ENCODE data around the gene FYCO1.
A peak's percentile ranks its signal among the peaks of the same experiment; 100 is the strongest.

FYCO1 gene

GRCh38 chr3:45947361-45947760 lies 48.3 kb downstream of the FYCO1 start:
- Histone ChIP-seq H3K4me1 (ENCODE audit: low read length) (no peaks in the 10 kb centered on the region), H4K20me1 (ENCODE audit: insufficient read depth, low read length) (0 out of 2 replicates have a peak, but pooled peaks cover 3% of the 10 kb centered on the region), H3K27ac (ENCODE audit: low read length) (no peak overlapping the region), H3K4me3 (ENCODE audit: low read length) (no peak overlapping the region), H3K9me3 (ENCODE audit: insufficient read depth, low read length) (no peaks in the 10 kb centered on the region), H3K9ac (ENCODE audit: low read length) (no peak overlapping the region), H3K27me3 (ENCODE audit: low read depth, low read length) (no peaks in the 10 kb centered on the region), H2AFZ (ENCODE audit: low read depth, low read length) (no peak overlapping the region), H3K79me2 (ENCODE audit: low read length) (no peaks in the 10 kb centered on the region), H3K4me2 (ENCODE audit: low read length) (no peak overlapping the region), H3K36me3 (replicated peaks; ENCODE audit: low read depth, low read length) (peaks cover 56% of the 10 kb centered on the region)
- no peak for TF ChIP-seq EZH2phosphoT487 (IDR thresholded peaks at IDR 0.05; ENCODE audit: low read depth)
- no peak for TF ChIP-seq CTCF (IDR thresholded peaks at IDR 0.05; ENCODE audit: low read depth, low read length)

GRCh38 chr3:45946875-45947274 lies 48.7 kb downstream of the FYCO1 start:
- H2AFZ ChIP-seq (ENCODE audit: low read depth, low read length), result no peak overlapping the region
- peaks cover 52% of the 10 kb centered on the region for H3K36me3 ChIP-seq (replicated peaks; ENCODE audit: low read depth, low read length)
- no peaks in the 10 kb centered on the region for H3K27me3 ChIP-seq (ENCODE audit: low read depth, low read length)
- H3K4me1 ChIP-seq (ENCODE audit: low read length), result no peaks in the 10 kb centered on the region
- no peak overlapping the region for H3K4me3 ChIP-seq (ENCODE audit: low read length)
- H3K79me2 ChIP-seq (ENCODE audit: low read length), result no peaks in the 10 kb centered on the region
- no peak for TF ChIP-seq CTCF (IDR thresholded peaks at IDR 0.05; ENCODE audit: low read depth, low read length)
- TF ChIP-seq EZH2phosphoT487 (IDR thresholded peaks at IDR 0.05; ENCODE audit: low read depth), result no peak
- H3K27ac ChIP-seq (ENCODE audit: low read length), result no peak overlapping the region
- no peak overlapping the region for H3K9ac ChIP-seq (ENCODE audit: low read length)
- 0 out of 2 replicates have a peak, but pooled peaks cover 3% of the 10 kb centered on the region for H4K20me1 ChIP-seq (ENCODE audit: insufficient read depth, low read length)
- H3K4me2 ChIP-seq (ENCODE audit: low read length), result no peak overlapping the region
- H3K9me3 ChIP-seq (ENCODE audit: insufficient read depth, low read length), result no peaks in the 10 kb centered on the region

GRCh38 chr3:45946307-45946706 lies 49.3 kb downstream of the FYCO1 start:
- Histone ChIP-seq H3K4me1 (ENCODE audit: low read length) (no peaks in the 10 kb centered on the region), H3K36me3 (replicated peaks; ENCODE audit: low read depth, low read length) (peaks cover 51% of the 10 kb centered on the region), H3K9ac (ENCODE audit: low read length) (no peak overlapping the region), H3K79me2 (ENCODE audit: low read length) (no peaks in the 10 kb centered on the region), H3K9me3 (ENCODE audit: insufficient read depth, low read length) (no peaks in the 10 kb centered on the region), H3K27ac (ENCODE audit: low read length) (no peak overlapping the region), H4K20me1 (ENCODE audit: insufficient read depth, low read length) (0 out of 2 replicates have a peak, but pooled peaks cover 3% of the 10 kb centered on the region), H3K4me2 (ENCODE audit: low read length) (no peak overlapping the region), H3K27me3 (ENCODE audit: low read depth, low read length) (no peaks in the 10 kb centered on the region), H3K4me3 (ENCODE audit: low read length) (no peak overlapping the region), H2AFZ (ENCODE audit: low read depth, low read length) (no peak overlapping the region)
- no peak for TF ChIP-seq EZH2phosphoT487 (IDR thresholded peaks at IDR 0.05; ENCODE audit: low read depth)
- TF ChIP-seq CTCF (IDR thresholded peaks at IDR 0.05; ENCODE audit: low read depth, low read length), result peak; percentile 44

DNA sequence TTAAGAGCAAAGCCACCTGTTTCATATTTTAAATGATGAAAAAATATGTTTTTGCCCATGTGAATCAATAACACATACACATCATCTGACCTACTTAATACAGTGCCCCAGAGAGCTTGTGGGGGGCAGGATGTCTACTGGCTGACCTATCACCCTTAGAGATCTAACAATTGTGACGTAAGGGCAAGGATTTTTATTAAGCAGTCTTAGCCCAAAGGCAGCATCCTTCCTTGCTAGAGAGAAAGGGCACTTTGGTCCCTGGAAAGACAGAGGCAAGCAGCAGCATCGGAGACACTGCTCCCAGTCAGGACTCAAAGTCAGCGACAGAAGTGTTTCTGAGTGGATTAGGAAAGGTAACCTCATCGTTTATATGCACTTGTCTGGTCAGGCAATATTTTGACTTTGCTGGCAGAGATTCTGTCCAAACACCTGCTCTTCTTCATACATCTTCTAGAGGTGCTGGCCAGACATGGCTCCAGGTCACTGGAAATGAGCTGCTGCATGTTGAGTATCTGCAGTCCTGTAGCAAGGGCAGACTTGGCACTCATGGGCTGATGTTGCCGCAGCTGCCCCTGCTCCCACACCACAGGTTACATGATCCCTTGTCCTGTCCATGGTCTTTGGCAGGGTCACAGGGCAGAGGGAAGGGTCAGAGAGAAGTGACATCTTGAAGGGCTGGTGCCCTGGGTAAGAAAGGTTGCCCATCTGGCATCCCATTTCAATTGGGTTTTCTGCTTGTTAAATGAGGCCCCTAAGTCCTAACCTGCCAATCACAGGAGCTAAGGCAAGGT lies 50.6 kb downstream of the FYCO1 start:
- Histone ChIP-seq H3K9ac (ENCODE audit: low read length) (no peak overlapping the region), H3K79me2 (ENCODE audit: low read length) (no peaks in the 10 kb centered on the region), H3K36me3 (replicated peaks; ENCODE audit: low read depth, low read length) (peaks cover 45% of the 10 kb centered on the region), H3K4me3 (ENCODE audit: low read length) (no peak overlapping the region), H3K4me1 (ENCODE audit: low read length) (no peaks in the 10 kb centered on the region), H3K4me2 (ENCODE audit: low read length) (no peak overlapping the region), H3K27me3 (ENCODE audit: low read depth, low read length) (no peaks in the 10 kb centered on the region), H3K27ac (ENCODE audit: low read length) (no peak overlapping the region), H2AFZ (ENCODE audit: low read depth, low read length) (no peak overlapping the region), H3K9me3 (ENCODE audit: insufficient read depth, low read length) (no peaks in the 10 kb centered on the region), H4K20me1 (ENCODE audit: insufficient read depth, low read length) (0 out of 2 replicates have a peak, but pooled peaks cover 3% of the 10 kb centered on the region)
- TF ChIP-seq CTCF (IDR thresholded peaks at IDR 0.05; ENCODE audit: low read depth, low read length) (no peak), EZH2phosphoT487 (IDR thresholded peaks at IDR 0.05; ENCODE audit: low read depth) (no peak)
